NCI-H146 (cell line): Measurements from ENCODE around the gene PNPLA5.

Source experiments
- DNase-seq: peaks from one replicate; lab custom pipeline; 2025; lab: John Stamatoyannopoulos, UW

Gene PNPLA5

DNA sequence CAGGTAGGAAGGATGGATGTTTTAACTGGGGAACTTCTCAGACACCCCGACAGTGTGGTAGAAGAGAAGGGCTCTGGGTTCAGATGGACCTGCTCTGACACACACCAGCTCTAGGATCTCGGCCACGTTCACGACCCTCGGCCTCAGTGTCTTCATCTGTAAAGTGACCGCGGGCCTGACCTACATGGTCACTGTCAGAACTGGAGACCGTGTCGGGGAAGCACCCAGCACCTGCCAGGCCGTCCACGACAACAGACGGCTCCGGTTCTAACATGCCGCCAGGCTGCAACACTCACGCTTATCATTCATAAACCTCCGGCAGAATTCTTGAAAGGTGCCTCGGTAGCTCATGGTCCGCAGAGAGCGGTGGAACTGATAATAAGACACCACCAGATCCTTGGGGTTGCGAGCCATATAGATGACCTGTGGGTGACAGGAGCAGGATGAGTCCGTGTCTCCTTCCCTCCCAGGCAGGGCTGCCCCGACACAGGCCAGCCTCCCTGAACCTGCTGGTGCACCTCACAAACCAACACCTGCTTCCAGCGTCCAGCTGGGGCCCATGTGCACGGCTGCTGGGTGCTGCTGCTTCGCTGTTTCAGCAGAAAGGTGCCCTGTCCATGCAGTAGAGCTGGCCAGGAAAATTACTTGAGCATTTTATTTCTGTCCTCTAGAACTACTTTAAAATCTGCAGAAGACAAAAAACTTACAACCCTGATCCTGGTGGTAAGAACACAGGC, 53.1 kb downstream of the PNPLA5 start:
- no peak for DNase-seq

DNA sequence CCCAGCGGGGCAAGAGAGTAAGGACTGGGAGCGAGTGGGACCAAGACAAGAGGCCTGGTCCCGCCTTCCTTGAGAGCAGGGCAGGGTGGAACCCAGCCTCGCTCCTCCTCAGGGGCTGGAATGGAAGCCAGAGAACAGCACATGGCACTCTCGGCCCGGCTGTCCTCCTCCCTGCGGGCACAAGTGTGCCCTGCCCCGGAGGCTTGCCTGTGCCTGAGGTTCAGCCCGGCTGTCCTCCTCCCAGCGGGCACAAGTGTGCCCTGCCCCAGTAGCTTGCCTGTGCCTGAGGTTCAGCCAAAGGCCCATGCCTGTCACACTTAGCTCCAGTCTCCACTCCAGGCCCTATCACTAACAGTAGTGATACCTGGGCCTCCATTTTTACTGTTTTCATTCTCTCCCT, 53.7 kb downstream of the PNPLA5 start:
- no peak for DNase-seq

DNA sequence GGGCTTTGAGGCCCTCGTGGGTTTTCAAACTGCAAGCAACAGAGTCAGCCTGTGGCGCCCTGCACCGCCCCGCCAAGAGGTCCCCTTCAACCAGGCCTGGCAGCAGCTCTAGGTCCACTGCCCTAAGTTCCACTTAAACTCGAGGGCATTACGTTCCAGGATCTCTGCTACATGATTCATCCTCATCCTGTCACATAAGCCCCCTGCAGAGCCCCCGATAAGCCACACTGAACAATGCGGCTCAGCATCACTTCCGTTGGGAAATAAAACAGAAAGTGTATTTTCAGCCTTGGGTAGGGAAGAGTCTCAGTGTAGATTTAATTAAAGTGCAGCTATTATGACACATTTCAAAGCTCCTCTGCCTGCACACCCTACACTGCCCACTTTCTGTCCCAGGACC, 54.1 kb downstream of the PNPLA5 start:
- DNase-seq = no peak

DNA sequence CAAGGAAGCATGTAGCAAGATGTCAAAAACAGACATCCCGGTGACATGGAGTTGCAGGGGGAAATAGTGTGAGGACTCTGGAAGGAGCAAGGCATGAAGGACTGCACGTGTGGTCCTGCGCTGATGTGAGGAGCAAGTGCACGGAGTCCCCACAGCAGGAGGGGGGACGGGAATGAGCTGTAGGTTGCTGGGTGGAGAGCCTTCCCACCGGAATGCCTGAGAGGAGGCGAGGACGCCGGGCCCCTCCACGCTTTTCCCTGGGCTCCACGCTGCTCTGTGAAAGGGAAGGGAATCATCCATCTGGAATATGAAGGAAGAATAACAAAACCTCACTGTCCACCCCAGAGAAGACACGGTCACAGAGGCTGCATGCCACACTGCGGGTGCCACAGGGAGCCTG, 56.1 kb downstream of the PNPLA5 start:
- no peak for DNase-seq

DNA sequence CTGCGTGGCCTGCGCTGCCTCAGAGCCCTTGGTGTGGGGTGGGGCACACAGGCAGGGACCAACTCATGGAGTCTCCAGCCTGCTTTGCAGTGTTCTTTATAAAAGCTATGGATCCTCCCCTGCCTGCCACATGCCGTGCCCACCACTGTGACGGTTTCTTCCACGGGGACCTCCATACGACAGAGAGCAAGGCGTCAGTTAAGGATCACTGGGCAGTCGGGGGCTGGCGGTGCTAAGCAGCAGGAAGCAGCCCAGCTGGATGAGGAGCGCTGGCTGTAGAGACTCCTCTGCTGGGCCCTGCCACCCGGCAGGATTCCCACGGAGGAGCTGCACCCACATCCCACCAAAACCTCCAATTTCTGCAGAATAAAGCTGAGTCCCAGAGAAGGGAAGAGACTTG, 56.6 kb downstream of the PNPLA5 start:
- DNase-seq = no peak

DNA sequence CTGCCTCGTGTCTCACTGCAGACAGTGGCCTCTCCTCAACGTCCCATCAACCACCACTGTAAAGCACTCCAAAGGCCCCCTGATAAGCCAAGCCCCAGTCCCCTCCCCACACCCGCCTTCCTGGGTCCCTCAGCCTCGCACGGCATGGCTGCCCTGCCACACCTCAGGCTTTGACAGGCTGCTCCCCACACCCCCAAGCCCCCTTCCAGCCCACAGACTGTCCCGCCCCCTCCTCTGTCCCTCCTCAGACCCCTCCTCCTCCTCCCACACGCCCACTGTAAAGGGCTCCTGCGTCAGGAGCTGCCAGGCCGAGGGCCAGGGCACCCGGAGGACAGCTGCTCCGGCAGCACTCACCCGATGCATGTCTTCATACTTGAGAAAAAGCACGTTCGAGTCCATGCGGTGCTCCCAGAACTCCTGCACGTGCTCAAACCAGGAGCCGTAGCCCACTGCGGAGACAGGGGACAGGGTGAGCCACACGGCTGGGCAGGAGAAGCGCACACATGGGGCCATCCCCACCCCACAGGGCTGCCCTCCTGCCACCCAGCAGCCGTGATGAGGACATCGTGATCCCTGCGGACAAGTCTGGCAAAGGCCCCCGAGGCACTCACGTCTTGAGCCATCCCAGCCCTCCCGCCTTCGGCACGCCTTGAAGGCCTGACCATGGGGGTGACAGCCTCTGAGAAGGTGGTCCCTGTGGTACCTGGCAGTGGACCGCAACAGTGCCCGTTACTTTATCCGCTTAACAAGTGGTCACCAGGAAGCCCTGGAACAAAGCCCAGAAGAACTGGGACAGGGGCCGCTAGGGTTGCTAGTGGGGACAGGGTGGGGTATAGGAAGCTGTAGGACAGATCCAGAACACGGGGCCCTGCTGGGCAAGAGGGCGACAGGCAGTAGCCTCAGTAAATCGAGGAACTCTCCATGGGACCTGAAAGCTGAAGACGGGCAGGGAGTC, 58.2 kb downstream of the PNPLA5 start:
- no peak for DNase-seq

DNA sequence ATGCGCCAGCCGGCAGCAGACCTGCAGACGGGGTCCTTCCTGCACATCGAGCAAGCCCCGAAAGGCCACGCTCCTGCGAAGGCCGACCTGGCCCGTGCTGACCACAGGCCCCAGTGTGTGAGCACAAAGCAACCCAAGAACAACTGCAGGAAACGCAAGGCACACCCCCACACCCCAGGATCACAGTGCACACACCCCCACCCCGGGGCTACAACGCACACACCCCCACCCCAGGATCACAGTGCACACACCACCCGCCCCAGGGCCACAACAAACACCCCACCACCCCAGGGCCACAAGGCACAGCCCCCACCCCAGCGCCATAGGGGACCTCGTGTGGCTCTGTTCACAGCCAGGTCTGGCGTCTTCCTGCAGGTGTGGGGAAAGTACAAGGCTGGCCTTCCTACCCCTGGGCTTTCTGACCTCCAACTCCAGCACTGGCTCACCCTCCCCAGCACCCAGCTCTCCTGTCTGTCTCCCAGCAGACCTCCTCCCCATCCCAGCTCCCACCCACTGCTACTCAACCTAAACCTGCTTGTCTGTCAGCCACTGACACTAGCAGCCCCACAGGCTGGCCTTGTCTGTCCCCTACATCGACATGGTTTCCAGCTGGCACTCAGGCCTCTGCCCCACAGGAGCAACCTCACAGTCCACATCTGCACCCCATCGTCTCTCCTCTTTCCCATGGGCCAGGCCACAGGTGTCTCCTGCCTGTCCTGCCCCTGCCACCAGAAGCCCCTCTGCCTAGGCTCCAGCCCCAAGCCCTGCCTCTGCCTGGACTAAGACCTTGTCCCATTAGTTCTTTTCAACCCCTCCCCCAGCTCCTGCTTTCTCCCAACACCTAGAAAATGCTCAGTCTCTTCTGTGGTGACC, 59.2 kb downstream of the PNPLA5 start:
- DNase-seq = no peak

DNA sequence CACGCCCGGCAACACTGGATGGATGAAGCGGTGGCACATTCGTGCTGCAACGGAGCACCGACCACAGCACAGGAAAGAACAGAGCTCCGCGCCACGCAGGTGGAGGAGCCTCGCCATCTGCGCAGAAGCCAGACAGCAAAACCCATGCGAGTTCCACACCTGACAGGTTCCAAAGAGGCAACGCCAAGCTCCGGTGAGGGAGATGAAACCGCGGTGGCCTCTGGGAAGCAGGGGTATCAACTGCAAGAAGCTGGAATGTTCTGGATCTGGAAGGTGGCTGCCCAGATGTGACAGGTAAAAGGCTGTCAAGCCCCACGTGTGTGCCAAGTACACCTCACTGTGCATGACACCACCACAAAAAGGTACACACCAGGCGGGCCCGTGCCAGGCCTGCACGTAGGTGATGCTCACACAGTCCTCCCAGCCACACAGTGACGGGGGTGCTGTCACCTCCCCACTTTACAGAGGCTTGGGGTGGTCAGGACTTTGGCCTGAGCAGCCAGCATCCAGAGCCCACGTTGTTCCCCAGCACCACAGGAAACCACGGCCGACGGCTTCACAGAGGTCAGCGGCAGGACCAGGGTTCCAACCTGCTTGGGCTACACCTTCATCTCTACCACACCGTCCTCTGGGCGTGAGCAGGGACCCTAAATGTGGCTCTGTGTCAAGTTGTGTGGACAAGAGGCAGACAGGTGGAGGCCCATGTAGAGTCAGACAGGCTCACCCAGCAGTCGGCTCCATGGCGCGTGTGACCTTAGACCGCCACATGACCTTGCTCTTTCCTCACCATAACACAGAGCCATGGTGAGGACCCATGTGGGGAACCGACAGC, 60.0 kb downstream of the PNPLA5 start:
- DNase-seq = no peak

DNA sequence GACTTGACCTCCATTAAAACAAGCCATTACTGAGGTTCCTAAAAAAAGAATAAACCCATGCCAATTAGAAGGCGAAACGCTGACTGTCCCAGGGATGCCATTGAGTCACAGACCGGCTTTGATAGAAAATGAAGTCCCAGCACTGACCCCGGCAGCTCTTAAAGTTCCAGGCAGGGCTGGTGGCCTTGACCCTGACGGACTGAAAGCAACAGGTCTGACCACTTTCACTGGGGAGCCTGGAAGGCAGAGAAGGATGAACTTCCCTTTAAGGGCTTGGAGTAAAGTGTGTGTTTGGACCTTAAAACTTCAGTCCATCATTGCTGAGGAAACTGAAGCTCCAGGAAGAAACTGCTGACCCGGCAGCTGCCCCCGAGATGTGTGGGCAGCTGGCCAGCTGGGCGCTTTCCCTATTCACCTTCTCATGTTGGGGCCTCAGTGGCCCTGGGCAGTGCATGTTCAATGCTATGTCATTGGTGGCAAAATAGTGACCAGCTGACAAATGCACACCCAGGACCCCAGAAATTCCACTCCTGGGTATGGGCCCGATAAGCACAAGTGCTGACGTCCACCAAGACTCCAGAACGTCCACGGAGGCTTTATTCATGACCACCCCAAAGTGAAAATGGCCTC, 60.8 kb downstream of the PNPLA5 start:
- no peak for DNase-seq

DNA sequence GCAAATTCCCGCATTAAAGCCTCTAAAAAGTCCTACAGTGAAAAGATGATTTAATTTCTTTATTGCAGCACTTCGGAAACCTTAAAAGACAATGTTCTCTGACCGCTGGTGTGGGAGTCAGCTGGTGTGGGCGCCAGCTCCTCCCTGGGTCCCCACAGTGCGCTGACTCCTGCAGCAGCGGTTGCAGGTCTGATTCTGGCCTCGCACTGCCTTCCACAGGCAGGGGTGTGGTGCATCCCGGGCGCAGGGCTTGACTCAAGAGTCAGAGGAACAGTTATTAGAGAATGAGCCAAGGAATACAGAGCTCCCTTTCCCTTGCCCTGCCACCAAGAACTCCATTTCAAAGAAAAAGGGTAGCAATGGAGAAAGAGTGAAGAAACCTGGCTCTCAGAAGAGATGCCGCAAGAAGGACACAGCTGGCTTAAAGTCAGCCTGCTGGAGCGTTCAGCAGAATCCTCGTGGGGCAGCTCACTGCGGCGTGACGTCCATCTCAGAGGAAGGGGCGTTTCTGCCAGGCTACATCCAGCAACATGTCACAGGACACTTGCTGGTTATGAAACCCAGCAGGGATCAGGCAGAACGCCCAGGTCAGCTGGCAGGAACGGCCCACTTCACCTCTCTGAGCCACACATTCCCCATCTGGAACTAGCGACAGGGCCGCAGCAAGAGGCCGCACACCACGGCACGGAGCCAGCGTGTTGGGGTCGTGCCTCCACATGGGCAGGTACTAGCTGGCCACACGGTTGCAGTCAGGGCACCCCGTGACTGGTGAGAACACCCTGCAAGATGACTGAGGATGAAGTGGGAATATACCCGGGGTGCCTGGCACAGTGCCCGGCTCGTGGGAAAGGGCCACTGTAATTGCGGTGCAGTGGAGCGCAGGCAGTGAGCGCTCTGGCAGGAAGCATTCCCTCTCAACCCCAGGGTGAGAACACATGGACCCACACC, 61.6 kb downstream of the PNPLA5 start:
- no peak for DNase-seq
